HG02623 (cell line): ENCODE measurements around the gene EP400.

Source experiments
- ATAC-seq: cut with Tn5 transposase; IDR thresholded peaks from one replicate; pipeline ENCODE4 v1.9.1; 2021; ENCODE audit warnings: moderate library complexity; ENCODE audit not compliant: unreplicated experiment

Gene EP400

DNA sequence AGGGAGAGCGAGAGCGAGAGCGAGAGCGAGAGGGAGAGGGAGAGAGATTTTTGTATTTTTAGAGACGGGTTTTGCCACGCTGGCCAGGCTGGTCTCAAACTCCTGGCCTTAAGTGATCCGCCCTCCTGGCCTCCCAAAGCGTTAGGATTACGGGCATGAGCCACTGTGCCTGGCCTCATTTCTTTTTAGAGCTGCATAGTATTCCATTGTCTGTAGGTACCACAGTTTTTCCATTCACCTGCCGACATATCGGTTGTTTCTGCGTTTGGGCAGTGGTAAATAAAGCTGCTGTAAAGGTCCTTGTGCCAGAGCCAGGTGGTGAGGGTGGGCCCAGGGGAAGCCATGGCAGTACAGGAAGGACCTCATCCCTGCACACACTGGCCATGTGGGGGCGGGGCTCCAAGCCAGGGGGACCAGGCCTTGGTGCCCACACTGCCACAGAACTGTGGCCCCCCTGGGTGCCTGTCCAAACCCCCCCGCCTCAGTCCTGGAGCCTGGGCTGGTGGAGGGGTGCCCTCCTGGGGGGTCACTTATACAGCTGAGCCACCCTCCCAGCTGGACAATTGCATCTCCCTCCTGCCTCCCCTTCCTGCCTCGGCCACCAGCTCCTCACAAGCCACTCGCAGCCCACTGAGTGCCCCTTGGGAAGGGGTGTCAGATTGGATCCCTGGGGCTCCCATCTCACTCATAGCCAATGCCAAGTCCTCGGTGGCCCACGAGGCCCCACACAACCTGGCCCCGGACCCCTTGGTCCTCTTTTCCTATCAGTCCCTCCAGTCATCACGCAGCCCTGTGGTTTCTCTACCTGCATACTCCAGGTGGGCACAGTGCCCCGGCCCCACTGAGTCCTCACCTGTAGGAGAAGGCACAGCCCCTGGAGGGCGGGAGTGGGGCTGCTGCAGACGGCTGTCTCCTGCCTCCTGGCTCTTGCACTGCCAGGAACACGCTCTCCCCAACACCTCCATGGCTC lies 22.3 kb upstream of the EP400 start:
- ATAC-seq, result no peak

DNA sequence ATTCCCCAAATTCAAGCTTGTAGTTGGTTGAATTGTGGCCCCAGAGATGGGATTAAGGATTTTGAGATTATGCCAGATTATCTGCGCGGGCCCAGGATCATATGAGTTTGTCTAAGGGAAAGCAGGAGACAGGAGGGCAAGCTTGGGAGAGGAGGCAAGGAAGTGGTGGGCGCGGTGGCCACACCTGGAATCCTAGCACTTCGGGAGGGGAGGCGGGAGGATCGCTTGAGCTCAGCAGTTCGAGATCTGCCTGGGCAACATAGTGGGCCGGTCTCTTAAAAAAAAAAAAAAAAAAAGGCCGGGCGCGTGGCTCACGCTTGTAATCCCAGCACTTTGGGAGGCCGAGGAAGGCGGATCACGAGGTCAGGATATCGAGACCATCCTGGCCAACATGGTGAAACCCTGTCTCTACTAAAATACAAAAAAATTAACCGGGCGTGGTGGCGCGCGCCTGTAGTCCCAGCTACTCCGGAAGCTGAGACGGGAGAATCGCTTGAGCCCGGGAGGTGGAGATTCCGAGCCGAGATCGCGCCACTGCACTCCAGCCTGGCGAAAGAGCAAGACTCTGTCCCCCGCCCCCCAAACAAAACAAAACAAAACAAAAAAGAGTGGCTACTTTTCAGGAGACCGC lies 21.5 kb upstream of the EP400 start:
- no peak for ATAC-seq

DNA sequence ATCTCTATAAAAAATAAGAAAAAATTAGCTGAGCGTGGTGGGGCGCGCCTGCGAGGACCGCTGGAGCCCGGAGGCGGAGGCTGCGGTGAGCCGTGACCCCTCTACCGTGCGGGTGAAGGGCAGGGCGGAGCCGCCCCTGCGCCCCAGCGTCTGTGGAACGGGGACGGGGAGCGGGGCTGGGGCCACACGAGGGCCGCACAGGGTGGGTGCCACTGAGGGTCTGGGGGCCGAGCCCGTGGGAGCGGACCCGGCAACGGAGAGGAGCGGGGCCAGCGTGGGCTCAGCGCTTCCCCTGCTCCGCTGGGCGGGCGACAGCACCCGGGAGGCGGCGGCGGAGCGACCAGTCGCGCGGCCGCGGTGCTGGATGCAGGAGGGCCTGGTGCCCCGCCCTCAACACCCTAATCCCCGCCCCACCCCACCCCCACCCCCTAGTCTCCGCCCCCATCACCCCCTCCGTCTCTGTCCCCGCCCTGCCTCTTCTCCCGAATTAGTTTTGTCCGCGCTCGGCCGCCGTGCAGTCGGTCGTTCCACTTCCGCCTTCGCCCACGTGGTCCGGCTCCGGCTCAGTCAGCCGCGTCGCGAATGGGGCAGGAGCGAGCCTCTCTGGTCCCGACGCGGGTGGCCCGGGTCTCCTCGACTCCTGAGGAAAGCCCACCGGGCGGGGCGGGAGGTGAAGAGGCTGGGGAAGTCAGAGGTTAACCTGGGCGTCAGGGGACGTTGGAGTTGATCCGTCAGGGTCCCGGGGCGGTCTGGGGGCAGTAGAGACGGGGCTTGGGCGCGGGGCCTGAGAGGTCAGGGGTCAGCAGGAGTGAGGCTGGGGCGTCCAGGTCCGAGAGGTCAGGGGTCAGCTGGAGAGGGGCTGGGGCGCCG lies 20.8 kb upstream of the EP400 start, which contains the start of gene PUS1:
TSS of gene PUS1 (plus strand) at position 566 of the 870 bp plus-strand sequence. CDS start 447 bp downstream, outside the sequence.
- peak; percentile 55 for ATAC-seq

DNA sequence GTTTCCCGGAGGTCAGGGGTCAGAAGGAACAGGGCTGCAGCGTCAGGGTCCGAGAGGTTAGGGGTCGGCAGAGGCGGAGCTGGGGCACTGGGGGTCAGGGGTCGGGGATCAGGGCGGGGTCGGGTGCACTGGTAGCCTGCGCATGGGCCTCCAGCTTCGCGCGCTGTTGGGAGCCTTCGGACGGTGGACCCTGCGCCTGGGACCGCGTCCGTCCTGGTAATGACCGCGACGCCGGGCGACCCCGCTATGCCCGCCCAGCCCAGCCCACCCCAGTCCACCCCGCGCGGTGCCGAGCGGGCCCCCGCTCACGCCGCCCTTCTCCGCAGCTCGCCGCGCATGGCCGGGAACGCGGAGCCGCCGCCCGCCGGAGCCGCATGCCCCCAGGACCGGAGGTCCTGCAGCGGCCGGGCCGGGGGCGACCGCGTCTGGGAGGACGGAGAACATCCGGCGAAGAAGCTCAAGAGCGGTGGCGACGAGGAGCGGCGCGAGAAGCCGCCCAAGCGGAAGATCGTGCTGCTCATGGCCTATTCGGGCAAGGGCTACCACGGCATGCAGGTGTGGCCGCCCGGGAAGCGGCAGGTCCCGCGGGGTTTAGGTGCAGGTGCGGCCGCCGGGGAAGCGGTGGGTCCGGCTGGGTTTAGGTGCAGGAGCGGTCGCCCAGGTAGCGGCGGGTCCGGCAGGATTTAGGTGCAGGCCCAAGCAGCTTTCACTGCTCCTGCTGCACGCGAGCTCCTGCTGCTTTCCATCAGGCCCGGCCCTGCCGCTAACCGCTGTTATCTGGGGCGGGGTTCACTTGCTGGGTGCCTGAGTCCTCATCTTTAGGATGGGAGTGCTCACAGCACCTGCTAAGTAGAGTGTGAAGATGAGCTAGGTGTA lies 19.9 kb upstream of the EP400 start:
- peak; percentile 3 for ATAC-seq

DNA sequence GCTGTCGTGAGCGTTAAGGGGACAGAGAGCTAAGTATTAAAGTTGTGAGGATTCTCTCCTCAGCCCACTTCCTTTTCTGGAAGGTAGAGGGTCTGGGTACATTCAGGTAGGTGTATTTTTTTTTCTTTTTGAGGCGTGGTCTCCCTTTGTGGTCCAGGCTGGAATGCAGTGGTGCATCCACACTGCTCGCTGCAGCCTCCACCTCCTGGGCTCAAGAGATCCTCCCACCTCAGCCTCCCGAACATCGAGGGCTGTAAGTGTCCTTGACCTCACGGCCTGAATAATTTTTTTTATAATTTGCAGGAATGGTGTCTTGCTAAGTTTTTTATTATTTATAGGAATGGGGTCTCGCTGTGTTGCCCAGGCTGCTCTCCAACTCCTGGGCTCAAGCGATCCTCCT lies 19.2 kb upstream of the EP400 start:
- no peak for ATAC-seq

DNA sequence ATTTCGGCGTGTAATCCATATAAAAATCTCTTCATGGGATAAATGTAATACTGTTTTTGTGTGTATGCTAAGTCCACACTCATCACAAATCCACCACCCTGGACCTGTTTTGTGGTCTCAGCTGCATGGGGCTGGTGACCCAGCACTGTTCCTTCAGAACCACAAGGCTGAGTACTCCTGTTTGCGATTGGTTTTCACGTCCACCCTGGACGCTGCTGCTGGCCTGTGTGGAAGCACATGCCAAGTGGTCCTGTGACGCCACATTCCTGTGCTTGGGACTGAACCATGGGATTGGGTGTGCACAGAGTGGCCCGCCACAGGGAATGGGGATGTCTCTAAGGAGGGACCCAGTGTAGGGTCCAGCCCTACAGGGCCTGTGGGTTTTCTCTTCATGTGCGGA lies 16.4 kb upstream of the EP400 start:
- no peak for ATAC-seq

DNA sequence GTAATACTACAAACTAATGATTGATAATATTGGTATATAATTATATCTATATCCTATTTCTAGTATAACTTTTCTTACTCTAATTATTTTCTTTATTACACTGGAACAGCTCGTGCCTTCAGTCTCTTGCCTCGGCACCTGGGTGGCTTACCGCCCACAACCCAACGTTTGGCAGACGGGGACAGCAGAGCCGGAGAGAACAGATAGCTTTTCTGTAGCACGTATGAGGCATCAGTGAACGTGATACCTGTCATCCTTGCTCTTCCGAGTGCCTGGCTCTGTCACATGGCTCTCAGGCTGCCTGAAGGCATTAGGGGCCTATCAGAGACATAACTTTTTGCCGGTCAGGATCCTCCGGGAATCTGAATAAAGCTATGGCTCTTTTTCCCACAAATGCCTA lies 15.2 kb upstream of the EP400 start:
- no peak for ATAC-seq

DNA sequence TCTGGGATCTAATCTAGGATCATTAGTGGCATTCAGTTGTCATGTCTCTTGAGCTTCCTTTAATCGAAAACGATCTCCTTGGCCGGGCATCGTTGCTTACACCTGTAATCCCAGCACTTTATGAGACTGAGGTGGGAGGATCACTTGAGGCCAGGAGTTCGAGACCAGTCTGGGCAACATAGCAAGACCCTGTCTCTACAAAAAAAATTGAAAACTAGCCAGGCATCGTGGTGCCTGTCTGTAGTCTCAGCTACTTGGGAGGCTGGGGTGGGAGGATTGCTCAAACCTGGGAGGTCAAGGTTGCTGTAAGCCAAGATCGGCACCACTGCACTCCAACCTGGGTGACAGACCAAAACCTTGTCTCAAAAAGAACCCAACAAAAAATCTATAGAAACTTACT lies 11.7 kb upstream of the EP400 start:
- no peak for ATAC-seq

DNA sequence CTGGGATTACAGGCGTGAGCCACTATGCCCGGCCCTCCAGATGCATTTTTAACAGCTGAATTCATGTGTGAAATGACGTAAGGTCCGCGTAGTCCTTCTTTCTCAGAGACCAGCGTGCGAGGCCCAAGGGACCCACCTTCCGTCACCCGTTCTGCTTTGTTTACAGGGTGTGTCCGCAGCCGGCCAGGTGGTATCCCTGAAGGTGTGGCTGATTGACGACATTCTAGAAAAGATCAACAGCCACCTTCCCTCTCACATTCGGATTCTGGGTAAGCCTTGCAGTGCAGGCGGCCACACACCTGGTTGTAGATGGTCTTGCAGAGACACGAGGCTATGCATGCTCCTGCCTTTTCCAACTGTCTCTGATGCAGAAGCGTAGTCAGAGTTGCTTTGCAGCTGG lies 10.7 kb upstream of the EP400 start:
- ATAC-seq, result no peak

DNA sequence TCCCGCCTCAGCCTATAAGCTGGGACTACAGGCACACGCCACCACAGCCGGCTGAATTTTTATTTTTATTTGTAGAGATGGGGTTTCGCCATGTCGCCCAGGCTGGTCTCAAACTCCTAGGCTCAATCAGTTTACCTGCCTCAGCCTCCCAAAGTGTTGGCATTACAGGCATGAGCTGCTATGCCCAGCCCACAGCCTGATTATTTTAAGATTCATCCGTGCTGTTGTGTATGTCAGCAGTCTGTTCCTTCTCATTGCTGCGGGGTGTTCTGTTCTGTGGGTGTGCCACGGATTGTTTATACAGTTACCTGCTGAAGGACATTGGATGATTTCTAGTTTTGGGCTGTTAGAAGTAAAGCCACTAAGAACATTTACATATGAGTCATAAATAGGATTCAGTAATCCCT lies 9.6 kb upstream of the EP400 start:
- ATAC-seq, result no peak

DNA sequence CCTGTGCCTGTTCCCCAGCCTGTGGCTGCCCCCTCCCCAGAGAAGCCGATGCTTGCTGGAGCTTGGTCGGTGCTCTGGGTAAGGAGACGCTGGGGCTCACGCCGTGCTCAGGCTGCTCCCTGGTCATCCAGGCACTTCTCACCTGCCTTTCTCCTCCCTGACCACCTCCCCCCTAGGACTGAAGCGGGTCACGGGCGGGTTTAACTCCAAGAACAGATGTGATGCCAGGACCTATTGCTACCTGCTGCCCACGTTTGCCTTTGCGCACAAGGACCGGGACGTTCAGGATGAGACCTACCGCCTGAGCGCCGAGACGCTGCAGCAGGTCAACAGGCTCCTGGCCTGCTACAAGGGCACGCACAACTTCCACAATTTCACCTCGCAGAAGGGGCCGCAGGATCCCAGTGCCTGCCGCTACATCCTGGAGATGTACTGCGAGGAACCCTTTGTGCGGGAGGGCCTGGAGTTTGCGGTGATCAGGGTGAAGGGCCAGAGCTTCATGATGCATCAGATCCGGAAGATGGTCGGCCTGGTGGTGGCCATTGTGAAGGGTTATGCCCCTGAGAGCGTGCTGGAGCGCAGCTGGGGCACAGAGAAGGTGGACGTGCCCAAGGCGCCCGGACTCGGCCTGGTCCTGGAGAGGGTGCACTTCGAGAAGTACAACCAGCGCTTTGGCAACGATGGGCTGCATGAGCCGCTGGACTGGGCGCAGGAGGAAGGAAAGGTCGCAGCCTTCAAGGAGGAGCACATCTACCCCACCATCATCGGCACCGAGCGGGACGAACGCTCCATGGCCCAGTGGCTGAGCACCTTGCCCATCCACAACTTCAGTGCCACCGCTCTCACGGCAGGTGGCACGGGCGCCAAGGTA lies 8.4 kb upstream of the EP400 start:
- ATAC-seq, result no peak

DNA sequence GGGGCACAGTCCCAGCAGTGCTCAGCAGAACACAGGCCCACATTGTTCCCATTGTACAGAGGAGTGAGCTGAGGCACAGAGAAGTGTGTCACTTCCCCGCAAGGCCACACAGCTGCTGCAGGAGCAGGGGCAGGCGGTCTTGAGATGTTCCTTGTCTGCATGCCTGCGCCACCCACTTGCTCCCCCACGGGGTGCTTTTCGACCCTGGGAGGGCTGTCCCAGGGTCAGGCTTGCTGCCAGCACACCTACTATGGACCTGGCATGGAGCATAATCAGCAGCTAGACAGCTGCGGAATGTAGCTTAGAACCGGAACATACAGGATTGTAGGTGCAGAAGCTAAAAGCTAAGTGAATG lies 7.8 kb upstream of the EP400 start:
- ATAC-seq, result no peak

DNA sequence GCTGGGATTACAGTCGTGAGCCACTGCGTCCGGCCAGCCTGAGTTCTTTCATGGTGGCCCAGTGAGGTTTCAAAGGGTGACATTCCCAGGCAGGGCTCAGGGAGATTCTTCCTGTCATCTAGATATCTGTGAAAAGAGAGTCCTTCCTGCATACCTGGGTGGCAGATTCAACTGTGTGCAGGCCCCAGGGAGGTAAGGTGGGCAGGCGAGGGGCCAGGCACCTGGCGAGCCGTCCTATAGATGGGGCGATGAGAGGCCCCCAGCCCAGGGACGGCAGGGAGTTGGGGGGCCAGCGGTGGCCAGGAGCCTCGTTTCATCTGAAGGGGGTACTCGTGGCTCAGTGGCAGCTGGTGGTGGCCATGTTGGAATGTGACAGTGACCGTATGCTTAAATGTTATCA lies 7.1 kb upstream of the EP400 start:
- no peak for ATAC-seq

DNA sequence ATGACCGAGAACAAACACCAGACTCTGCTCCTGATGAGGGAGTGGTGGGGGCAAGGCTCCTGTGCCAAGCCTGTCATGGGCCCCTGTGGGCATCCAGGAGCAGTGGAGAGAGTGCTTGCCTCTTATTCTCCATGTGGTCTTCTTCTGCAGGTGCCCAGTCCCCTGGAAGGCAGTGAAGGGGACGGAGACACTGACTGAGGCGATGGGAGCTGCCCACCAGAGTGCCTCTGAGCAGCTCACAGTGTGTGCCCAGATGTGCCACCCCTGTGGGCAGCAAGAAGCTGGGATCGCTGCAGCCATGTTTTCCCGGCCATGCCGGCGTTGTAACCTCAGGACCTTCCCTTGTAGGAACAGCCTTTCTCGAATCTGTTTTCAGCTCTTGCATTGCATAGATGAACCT lies 6.4 kb upstream of the EP400 start:
- no peak for ATAC-seq

DNA sequence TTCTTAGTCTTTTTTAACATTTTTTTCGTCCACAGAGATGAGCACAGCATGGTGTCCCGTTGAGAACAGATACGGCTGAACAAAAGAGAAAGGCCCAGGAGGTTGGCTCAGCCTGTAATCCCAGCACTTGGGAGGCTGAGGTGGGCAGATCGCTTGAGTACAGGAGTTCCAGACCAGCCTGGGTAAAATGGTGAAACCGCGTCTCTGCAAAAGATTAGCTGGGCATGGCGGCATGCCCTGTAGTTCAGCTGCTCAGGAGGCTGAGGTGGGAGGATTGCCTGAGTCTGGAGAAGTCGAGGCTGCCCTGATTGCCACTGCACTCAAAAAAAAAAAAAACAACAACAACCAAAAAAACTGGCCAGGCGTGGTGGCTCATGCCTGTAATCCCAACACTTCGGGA lies 5.9 kb upstream of the EP400 start:
- no peak for ATAC-seq

DNA sequence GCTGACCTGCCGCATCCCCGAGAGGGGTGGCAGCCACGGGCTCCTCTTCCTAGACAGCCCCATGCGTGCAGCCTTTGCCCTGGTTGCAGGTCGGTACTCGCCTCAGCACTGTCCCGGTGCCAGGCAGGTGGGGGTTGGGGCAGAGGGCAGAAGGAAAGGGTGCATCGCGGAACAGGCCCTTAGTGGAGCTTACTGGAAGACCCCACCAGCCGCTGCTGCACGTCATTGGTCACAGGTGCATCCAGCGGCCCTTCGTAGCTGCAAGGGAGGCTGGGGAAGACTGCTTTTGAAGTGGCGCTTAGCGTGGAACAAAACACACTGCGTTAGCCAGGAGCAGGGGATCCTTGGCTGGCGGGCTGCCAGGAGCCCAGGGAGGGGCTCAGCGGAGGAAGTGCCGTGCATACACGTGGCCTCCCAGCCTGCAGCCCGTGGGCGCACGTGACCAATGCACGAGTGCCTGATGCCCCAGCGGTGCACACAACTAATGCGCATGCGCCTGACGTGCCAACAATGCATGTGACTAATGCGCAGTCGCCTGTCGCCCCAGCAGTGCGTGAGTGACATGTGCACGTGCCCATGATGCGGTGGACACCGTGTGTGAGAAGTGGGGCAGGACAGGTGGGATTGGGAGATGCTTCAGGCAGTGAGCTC lies 5.0 kb upstream of the EP400 start:
- no peak for ATAC-seq

DNA sequence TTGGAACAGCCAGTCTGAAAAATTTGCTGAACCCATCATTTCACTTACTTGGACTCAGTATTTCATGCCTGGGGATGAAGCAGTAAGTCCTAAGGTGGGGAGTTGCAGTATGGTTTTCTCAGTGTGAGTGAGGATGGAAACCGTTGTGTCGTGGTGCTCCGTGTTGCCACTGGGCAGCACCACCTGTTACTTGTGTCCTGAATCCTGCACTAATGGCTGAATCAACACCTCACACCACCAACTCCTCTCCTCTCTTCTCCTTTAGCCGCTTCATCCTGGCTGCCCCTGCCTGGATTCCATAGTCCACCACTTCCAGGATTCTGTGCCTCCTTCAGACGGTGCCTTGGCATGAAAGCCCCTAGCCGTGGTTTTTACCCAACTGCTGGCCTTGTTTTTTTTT lies 3.0 kb upstream of the EP400 start:
- ATAC-seq, result no peak

DNA sequence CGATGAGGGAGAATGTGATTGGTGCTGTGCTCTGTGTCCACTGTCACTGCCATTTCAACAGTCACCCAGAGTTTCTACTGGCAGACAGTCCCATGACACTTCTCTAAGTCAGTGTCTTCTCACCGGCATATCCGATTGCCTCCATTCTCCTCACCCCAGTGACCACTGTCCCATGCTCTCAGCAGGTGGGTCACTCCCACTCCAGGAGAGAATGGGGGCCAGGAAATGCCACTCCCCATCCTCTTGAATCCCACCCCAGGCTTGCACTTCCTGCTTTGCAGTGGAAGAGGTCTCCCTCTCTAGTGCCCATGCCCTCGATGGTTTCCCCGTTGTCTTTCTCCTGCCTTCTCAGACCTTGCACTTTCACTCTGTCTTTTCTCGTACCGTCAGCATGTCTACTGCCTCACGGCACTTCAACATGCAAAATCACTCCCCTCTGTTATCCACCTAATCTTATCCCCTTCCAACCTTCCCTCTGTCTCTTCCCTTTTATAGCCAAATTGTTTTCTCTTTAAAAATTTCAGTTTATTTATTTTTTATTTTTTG lies 2.2 kb upstream of the EP400 start:
- ATAC-seq, result no peak
